ENCODE measurements around the gene CDK5RAP2.
"Not testable (repeated sequence)": the region's sequence is repeated elsewhere in the genome, so short reads cannot be mapped to it uniquely, and the experiment has no call there.

Gene CDK5RAP2

DNA sequence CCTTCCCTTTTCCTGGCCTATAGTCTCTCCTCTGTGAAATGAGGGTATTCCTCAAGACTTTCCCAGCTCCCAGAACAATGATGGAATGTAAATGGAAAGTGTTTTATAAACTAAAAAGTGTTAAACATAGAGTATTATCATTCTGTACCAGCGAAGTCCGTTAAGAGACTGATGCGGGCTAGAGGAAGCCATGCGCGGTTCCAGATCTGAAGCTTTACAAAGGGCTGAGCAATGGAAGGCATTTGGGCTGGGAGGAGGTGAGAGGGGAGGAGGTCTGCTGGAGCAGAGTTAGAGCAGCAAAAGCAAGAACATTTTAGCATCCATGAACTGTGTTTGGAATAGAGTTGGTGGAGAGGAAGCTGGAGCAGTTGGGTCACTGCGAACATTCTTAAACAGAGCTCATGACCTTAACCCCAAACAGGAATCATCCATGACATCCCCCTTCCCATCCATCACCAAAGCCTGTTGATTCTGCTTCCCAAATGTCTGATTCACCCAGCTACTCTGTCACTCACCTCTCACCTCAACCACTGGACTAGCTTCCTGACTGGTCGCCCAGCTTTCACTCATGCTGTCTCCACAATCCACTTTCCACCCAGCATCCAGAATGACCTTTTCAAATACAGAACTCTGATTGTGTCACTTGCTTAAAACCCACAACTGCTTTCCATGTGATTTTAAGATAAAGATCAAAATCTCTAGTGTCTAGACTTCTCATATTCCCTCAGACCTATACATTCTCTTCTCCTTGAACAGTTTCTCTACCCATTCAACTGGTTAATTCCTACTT is 37.1 kb downstream of the CDK5RAP2 start:
- DNase-seq = no peak

DNA sequence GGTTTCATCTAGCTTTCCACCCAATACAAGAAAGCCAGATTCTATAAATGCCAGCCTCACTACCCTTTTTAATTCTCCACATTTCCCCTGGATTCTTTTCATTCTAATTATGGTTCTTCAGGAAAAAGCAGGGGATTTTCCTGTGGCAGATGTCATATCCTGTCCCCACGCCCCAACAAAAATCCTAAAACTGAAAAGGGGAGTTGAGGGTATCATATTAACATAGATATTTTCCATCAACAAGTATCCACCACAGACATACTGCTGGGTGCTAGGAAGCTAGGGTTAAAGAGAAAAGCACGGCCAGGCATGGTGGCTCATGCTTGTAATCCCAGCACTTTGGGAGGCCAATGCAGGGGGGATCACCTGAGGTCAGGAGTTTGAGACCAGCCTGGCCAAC is 38.0 kb downstream of the CDK5RAP2 start:
- DNase-seq = no peak

DNA sequence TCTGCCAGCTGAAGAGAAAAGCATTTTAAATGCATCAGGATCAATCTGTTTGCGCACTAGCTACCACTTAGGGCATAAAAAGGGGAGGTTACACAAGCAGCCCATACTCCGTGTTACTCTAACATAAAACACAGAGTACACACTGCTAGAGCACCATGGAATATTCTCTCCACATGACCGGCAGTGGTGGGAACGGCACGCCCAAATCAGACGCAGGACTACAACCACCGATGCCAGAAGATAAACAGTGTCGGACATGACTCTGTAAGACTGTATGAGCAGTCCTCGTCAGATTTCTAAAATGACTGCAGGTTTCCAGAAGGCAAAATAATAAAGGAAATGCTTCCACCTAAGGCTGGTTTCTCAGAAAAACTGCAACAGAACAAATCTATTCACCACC is 40.0 kb downstream of the CDK5RAP2 start:
- no peak for DNase-seq

DNA sequence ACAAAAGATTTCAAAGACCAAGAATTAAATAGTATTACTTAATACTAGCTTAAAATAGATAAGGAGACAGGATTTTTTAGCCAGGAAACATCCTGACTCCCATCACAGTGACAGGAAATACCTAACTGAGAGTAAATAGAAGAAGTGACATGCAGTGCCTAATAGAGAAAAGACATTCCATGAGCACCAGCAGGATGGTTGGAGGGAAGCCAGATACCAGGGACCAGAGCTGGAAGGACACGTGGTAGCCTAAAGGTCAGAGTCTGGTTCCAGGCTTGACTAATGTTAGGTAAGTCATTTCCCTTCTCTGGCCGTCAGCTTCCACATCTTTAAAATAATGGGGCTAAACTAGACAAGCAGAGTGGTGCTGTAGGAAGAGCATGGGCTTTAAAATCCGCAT is 41.6 kb downstream of the CDK5RAP2 start:
- DNase-seq = no peak

DNA sequence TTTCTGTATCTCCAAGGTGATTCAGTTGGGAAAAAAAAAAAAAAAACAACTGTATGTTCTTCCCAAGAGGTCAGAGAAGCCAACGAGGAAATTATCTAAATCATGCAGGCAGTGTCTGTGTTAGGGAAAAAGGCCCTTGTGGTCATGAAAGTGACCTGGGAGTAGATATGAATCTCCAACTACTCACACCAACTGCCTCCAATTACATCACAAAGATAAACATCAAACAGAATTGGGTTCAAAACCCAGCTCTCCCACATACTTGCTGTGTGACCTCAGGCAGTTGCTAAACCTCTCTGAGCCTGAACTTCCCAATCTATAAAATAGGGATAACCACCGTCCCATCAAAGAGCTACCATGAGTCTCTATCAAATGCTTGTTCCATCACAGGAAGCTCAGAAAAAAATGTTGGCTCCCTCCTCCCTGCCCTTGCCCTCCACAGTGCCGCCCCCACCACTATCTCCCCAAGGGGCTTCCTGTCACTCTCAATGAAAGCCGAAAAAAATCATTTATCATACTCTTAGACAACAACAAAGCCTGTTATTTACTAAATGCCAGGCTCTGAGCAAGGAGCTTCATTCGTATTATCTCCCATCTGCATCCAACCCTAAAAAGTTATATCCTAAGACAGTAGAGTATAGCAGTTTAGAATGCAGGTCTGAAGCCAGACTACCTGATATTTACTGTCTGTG is 42.9 kb downstream of the CDK5RAP2 start:
- no peak for DNase-seq

DNA sequence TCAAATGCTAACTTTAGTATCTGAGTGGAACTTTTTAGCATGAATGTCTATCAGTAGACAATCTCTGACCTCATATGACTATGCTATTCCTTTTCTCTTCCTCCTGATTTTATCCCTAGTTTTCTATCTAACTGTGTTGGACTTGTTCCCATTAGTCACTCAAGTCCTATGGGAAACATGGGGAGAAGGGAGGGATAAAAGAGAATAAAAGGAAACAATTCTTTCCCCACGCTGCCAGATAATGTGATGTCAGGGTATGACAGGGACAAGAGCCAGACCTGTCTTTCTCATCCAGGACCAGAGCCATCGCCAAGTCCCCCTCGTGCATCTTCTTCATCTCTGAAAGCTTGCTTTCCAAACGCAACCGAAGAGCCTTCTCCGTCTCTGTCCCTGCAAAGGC is 43.9 kb downstream of the CDK5RAP2 start:
- no peak for DNase-seq

DNA sequence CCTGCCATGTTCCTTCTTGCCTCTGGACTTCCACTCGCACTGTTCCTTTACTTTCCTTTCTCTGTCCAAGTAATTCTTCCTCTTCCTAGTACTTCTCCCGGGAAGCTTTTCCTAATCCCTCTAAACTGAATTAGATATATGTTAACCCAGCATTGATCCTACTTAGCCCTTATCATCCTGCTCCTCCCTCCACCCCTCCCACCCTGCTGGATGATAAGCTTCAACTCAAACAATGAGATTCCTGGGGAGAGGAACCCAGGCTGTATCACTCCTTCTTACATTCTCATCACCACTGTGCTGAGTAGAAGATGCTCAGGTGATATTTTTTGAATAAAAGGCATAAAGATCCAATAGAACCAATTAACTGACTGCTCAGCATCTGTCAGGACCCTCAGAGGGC is 45.7 kb downstream of the CDK5RAP2 start:
- DNase-seq = no peak

DNA sequence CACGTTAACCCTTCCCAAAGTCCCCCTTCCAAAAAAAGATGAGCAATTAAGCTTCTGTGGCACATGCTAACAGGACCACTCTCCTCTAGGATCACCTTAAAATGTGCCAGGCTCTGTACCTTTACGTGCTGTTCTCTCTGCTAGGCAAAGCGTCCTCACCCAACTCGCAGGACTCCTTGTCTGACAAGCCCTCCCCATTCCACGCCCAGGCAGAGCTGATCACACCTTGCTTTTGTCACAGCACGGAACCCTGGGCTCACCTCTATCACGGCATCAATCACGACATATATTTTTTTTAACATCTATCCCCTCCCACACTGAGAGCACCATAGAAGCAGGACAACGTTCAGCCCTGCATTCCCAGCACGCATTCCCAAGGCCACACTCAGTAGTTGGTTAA is 47.1 kb downstream of the CDK5RAP2 start:
- no peak for DNase-seq

DNA sequence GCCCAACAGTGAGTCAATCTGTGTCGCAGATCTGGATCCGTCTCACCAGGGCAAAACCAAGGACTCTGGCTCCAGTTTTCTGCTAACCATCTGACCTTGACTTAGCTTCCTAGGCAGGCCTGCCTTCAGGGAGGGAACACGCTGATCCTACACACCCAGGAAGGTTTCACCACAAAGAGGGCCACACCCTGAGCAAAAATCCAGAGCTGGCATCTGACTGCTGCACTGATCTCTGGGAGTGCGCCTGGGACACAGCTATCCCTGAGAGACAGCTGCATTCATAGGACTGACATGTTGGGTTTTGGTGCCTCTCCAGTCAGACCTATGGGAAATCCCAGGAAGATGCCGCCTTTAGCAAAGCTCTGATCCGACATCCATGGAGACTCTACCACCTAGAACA is 47.5 kb downstream of the CDK5RAP2 start:
- DNase-seq = no peak

DNA sequence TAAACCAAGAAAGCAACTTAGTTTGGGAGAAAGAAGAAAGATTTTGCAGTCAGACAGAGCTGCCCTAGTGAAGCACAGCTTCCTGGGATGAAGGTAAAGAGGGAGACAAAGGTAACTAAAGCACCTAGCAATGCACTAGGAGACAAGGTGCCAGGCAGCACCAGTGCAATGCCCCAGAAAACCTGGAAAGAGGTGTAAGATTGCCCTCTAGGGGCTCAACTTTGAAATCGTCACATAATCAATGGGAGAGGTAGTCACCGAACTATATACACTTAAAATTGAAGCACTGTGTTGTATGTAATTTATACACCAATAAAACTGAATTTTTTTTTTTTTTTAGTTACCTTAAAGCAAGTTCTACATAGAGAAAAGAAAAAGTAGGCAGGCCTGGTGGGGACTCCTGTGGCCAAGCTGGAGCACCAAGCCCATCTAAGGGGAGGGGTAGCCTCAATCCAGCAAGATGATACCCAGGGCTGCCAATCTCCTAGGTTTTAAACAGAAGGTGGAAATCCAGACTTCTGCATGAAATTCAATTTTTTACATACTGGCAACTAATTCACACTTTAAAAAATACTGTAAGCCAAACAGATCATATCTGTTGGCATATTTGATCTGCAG is 48.2 kb downstream of the CDK5RAP2 start:
- no peak for DNase-seq

DNA sequence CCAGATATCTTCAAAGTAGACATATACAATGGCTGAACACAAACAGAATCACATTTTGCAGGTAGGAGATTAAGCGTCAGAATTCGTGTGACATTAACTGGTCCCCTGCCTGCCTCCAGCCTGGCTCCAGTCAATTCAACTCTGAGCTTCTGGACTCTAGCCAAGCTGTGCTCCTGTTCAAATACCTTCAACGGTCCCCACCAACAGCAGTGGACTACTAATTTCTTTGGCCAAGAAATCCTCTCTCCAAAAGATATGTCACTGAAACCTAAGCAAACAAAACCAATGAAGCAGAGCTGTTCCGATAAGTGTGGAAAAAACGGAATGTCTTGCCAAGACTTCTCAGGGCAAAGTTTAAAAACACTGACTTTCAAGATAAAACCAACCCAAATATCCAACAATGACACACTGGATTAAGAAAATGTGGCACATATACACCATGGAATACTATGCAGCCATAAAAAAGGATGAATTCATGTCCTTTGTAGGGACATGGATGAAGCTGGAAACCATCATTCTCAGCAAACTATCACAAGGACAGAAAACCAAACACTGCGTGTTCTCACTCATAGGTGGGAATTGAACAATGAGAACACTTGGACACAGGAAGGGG is 49.6 kb downstream of the CDK5RAP2 start:
- DNase-seq = not testable (repeated sequence)

DNA sequence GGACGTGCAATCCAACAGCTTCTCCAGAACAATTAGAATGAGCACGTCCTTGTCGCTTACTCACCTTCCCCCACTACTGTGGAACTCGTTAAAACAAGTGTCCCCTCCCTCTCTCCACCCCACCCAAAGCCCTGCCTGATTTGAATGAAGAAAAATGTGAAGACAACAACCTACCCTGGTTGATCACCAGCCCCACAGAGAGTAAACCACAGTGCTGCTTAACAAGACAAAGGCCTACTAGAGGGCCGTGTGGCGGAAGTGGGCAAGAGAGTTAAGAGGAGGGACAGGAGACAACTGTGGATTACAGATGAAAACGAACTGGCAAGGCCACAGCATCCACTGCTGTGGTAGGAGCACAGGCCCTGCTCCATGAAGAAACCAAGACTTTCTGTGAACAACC is 51.1 kb downstream of the CDK5RAP2 start:
- DNase-seq = no peak

DNA sequence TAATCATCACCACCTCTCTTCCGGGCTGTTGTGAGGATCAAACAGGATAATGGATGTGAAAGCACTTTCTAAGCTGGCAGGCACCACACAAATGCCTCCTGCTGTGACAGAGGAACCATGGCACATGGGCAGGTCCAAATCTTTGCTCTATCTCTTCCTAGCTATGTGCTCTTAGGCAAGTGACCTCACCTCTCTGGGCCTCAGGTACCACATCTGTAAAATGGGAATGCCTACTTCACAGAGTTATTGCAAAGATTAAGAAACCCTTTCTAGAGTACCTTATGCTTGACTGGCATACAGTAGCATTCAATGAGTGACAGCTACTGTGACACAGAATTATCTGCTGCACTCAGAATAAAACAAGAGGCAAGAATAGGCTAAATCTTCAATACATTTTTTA is 51.6 kb downstream of the CDK5RAP2 start:
- DNase-seq = no peak

DNA sequence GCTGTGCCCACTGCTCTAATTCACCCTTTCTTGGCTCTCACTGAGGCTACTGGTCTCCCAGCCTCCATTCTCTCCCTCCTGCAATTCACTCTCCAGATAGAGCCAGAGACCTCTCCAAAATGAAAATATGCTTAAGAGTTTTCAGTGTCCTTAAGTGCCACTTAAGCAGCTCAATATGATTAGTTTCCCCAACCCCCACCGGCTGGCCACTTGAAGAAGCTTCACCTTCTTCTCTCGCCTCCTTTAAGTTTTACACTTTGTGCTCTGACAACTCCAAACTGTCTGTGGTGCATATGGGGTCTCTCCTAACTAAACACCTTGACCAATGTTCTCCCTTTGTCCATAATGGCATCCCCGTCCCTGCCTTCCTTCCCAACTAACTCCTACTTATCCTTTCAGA is 53.4 kb downstream of the CDK5RAP2 start:
- no peak for DNase-seq

DNA sequence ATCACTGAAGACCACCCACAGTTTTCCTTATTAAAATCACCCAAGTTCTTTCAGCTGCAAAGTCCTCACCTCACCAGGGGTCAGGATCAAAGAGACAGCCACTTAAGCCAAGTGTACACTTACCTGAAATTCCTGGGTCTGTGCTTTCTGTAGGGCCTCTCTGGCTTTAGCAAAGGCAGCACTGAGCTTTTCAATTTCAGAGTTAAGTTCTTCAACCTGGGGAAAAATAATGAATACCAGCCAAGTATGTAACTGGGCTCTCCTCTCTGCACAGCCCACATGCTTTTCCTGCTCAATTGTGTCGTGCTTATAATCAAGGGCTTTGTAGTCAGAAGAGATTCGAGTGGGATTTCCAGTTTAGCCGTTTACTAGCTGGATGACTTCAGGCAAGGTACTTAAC is 55.1 kb downstream of the CDK5RAP2 start:
- no peak for DNase-seq

DNA sequence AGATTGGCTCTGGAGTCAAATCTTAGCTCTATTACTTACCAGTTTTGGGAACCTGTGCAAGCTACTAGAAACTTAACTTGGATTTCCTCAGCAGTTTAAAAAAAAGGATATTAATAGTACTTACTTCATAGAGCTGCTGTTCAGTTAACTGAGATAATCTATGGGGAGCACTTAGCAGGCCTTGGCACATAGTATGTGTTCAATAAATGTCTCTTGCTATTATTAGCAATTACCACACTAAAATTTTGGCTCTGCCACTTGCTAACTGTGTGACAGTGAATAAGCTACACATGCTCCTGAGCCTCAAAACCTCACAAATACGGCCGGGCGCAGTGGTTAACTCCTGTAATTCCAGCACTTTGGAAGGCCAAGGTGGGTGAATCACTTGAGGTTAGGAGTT is 55.9 kb downstream of the CDK5RAP2 start:
- DNase-seq = no peak

DNA sequence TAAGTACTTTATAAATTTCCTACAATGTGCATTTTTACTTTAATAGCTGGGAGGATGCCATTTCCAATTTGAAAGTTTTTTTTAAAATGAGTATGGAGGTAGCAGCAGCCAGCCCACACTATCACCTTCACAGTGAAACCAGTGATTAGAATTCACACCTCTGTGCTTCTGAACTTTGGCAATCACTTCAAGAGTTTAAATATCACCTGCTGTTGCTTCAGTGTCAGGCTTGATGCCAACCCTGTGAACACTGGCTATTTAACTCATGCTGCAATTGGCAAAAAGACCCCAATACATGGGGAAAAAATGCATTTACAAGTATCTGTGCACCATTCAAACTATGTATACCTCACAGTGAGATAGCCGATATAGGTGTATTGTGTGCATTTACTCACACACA is 57.4 kb downstream of the CDK5RAP2 start:
- DNase-seq = no peak

DNA sequence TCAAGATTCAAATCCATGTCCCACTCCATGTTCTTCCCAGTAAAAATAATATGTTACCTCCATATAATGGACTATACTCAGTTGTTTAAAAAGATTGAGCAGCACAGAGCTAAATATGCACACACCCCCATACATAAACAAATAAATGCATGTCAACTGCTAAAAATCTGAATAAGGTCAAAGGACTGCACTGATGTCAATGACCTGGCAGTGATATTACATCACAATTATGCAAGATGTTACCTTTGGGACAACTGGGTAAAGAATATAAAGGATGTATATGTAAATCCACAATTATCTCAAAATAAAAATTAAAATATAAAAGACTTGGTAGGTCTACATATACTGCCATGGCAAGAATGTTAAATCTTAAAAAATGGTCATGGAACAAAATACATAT is 57.9 kb downstream of the CDK5RAP2 start:
- no peak for DNase-seq

DNA sequence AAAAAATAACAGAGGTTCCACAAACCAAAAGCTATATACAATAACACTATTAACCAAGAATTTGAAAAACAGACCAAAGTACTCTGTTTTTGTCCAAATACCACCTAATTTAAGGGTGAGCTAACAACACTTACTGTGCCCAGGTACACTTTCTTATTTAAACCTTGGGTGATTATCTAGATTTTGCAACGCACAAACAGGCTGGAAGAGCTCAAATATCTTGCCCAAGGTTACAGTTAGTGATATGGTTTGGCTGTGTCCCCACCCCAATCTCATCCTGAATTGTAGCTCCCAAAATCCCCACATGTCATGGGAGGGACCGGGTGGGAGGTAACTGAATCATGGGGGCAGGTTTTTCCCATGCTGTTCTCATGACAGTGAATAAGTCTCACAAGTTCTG is 58.9 kb downstream of the CDK5RAP2 start:
- DNase-seq = no peak

DNA sequence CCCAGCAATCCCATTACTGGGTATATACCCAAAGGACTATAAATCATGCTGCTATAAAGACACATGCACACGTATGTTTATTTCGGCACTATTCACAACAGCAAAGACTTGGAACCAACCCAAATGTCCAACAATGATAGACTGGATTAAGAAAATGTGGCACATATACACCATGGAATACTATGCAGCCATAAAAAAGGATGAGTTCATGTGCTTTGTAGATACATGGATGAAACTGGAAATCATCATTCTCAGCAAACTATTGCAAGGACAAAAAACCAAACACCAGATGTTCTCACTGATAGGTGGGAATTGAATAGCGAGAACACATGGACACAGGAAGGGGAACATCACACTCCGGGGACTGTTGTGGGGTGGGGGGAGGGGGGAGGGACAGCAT is 64.0 kb downstream of the CDK5RAP2 start:
- not testable (repeated sequence) for DNase-seq

DNA sequence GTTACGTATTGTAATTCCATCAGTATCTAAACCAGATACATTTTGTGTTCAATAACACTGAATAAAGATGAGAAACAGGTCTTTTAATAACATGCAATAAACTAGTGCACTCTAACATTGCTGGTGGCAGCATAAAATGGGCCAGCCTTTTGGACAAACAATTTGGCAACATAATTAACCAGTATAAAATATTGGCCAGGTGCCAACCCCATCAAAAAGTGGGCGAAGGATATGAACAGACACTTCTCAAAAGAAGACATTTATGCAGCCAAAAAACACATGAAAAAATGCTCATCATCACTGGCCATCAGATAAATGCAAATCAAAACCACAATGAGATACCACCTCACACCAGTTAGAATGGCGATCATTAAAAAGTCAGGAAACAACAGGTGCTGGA is 64.5 kb downstream of the CDK5RAP2 start:
- DNase-seq = not testable (repeated sequence)

DNA sequence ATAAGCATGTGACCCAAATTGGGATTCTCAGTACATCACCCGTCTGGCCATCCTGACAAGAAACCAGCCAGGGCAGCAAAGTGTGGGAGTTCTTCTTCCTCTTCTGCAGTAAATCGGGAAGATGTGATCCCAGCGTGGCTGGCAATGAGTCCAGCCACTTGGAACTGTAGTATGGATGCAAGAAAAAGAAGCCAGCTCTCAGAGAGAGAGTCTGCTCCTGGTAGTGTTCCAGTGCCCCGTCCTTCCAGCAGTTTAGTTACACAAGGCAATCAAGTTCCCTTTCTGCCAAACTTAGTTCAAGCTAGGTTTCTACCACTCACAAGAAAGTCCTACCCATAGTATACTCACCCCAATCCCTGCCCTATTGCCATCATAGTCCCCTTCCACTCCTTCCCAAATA is 65.6 kb downstream of the CDK5RAP2 start:
- no peak for DNase-seq

DNA sequence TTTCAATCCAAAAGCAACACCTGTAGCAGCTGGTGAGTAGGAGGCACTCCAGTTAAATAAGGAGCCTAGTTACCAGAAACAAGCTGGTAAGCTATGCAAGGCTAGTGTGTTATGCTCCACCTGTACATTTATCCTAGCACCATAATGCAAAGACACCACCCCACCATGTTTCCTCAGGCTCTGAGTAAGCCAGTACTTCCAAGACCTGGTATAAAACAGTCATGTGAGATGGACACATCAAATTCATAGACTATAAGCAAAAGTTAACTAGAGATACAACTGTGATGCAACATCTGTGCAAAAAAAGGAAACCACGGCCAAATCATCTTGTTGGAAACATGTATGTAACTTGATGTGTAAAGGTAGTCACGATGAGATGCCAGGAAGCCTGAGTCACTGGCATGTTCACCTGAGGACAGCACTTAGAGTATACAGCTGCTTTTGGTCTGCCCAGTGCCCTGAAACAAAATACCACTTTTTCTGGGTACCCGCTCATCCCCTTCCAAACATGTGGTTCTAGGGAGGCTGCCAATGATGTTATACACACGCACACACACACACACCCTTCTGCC is 66.1 kb downstream of the CDK5RAP2 start:
- no peak for DNase-seq

DNA sequence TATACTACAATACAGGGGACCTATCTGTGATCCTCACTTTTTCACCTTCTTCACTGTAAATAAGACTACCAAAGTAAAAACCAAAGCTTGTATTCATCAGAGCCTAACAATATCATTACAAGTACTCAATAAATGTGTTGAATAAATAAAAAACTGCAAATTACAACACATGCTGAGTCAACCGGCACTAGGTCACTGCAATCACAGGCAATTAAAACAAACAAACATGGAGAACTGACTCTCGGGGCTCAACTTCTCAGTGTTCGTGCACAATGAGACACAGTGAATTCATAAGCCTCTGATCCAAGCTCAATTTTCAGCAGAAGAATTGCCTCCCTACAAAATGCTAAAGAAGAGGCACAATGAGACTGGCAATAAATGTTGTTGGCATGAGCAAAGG is 69.2 kb downstream of the CDK5RAP2 start:
- DNase-seq = no peak

Measured in stimulated activated CD4-positive, alpha-beta T cell treated with anti-CD3 and anti-CD28 coated beads, Interleukin-15, amount 100 ng/mL, for 24 hours (primary cell).